Transverse colon (tissue), 4 donors: ENCODE results near the gene DIPK1A. TPM values are rescaled to one million over a fixed set of nuclear protein-coding genes. Genes with fewer than 3 reads are reported as not detected.

Experiments used
- DNase-seq: peaks from one replicate; pipeline ENCODE4 v3.0.0-alpha.2; 2019
- H3K27ac ChIP-seq, 4 donors: fragments of 200-600 bp; sonication (generic); 2 replicates each; pipeline ENCODE4 v1.5.1; 2016 to 2018; ENCODE audit warnings: inconsistent platforms in 4 of 4
- H3K27me3 ChIP-seq: fragments of 200-600 bp; sonication (generic); 2 replicates; pipeline ENCODE4 v1.5.1; 2017; ENCODE audit warnings: inconsistent platforms
- H3K36me3 ChIP-seq, 4 donors: fragments of 200-600 bp; sonication (generic); 2 replicates each; pipeline ENCODE4 v1.5.1; 2017 to 2019; ENCODE audit warnings: inconsistent platforms in 4 of 4
- H3K4me1 ChIP-seq, 4 donors: fragments of 200-600 bp; sonication (generic); 2 replicates each; pipeline ENCODE4 v1.5.1; 2017 to 2020; ENCODE audit warnings: inconsistent platforms in 4 of 4
- H3K4me3 ChIP-seq, 4 donors: fragments of 200-600 bp; sonication (generic); 1 replicate in 1 of 4; 2 replicates in 3 of 4; pipeline versions ENCODE4 v1.5.1 to v1.6.1; 2017 to 2019; ENCODE audit warnings: inconsistent platforms in 4 of 4
- H3K9me3 ChIP-seq, 2 donors: fragments of 200-600 bp; sonication (generic); 2 replicates each; pipeline ENCODE4 v1.5.1; 2017 to 2019; ENCODE audit warnings: inconsistent platforms in 2 of 2
- CTCF ChIP-seq, 5 experiments: fragments of 200-600 bp in 3 of 5; fragments of 450-650 bp in 2 of 5; sonication (generic) in 3 of 5; IDR thresholded peaks; 1 replicate in 2 of 5; 2 replicates in 3 of 5; pipeline ENCODE4 v1.5.1; 2016 to 2017; ENCODE audit warnings: antibody characterized with exemption in 5 of 5, inconsistent platforms in 3 of 5, mild to moderate bottlenecking in 2 of 5, moderate library complexity in 1 of 5
- EP300 ChIP-seq: sonication (generic); formaldehyde crosslinking; IDR thresholded peaks from one replicate; pipeline ENCODE4 v1.6.1; 2017; ENCODE audit warnings: antibody characterized with exemption, low read depth
- POLR2A ChIP-seq: fragments of 450-650 bp; IDR thresholded peaks from one replicate; pipeline ENCODE4 v1.6.1; 2016; ENCODE audit warnings: antibody characterized with exemption, mild to moderate bottlenecking, moderate library complexity
- POLR2AphosphoS5 ChIP-seq, 3 donors: sonication (generic); formaldehyde crosslinking; IDR thresholded peaks; one replicate each; pipeline ENCODE4 v1.6.1; 2016; ENCODE audit warnings: antibody characterized with exemption in 3 of 3
- WGBS, 2 donors: methylation state at CpG; one replicate each; pipeline ENCODE4 v1.1.5; 2018; ENCODE audit warnings: low coverage in 1 of 2; 5-methylcytosine and 5-hydroxymethylcytosine counted together
- in situ Hi-C, 4 donors: fragments of 200-750 bp; cut with MboI; loops; one replicate each; pipeline versions ENCODE4 v1.15.0 to v1.15.1; 2017; ENCODE audit warnings: low sequenced_read_pairs in 3 of 4, low pct_ligation_motif_present in 1 of 4, low pct_unique_long_range_greater_than_20kb in 1 of 4
- intact Hi-C: fragments of 100-400 bp; cut with DNase I; formaldehyde crosslinking; loops from one replicate; pipeline ENCODE4 v1.15.1; 2023; ENCODE audit warnings: low total_unique reads
- total RNA-seq, 4 donors: library from RNA; depleted of rRNA; stranded (reverse); fragments of >200 nt; gene quantifications; one replicate each; pipeline ENCODE4 v1.1.0, GENCODE V29; 2016

Gene DIPK1A
- total RNA-seq, 4 donors from 2014 or later: 6.0 to 17.9 (median 11.2) TPM

DNA sequence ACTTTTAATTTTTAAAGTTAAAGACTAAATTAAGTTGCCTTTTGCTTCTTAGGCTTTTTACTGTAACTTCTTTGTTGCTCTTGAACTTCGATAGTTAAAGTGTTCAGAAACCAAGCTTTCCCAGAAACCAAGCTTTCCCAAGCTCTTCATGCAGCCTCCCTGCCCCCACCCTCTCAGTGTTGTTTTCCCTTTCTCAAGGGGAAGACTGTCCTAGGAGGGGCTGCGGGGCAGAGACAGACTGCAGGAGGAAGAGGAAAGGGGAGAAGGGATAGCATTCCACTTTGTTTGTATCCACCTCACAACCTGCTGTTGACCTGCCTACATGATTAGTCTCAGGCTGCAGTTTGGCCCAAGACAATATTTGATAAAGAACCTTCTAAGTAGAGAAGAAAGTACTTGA is 39.0 kb upstream of the DIPK1A start:
- 48 to 79% methylated on average over 2 of the region's 2 CpGs for WGBS, 2 donors

DNA sequence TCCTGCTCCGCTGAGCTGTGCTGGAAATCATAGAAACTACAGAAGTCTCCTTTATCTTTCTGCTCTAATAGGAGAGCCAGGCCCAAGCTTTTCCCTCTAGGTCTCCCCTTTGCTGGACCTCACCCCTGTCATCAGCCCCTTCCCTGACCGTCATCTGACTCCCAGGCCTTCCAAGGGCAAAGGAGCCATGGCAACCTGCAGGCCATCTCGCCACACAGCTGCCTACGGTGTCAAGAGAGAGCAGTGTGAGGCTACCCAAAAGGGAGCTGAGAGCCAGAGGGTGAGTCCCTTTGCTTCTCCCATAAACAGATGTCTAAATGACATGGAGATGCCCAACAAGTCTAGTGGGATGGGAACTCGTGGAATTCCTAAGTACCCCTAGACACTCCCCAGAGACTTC is 37.6 kb upstream of the DIPK1A start:
- TF ChIP-seq POLR2AphosphoS5 (IDR thresholded peaks at IDR 0.05) (no peak), POLR2A (no peak), EP300 (no peak), CTCF (IDR thresholded peaks at IDR 0.05) (no peak)
- in situ Hi-C loops: loop anchor here in 2 of 4 donors (10.0 kb wide), 1 partner anchor 144 kb away; no protein-coding TSS in a partner anchor
- DNase-seq: no peak
- intact Hi-C loops: loop anchor here (5.0 kb wide), 1 partner anchor 132 kb away; no protein-coding TSS in a partner anchor
- Histone ChIP-seq H3K36me3 (no peaks in the 10 kb centered on the region), H3K4me1 (peaks cover 0 to 25% (median 7%) of the 10 kb centered on the region in 4 donors), H3K27me3 (no peaks in the 10 kb centered on the region), H3K27ac (no peak overlapping the region), H3K9me3 (no peaks in the 10 kb centered on the region), H3K4me3 (no peak overlapping the region)
- WGBS, 2 donors: 94 to 100% methylated on average over 1 to 5 of the region's 5 CpGs

More for the DNA sequence above, 39.0 kb upstream of the DIPK1A start:
- Histone ChIP-seq H3K27ac (no peak overlapping the region), H3K27me3 (no peaks in the 10 kb centered on the region), H3K4me3 (no peak overlapping the region), H3K4me1 (peaks cover 0 to 20% (median 7%) of the 10 kb centered on the region in 4 donors), H3K36me3 (no peaks in the 10 kb centered on the region), H3K9me3 (no peaks in the 10 kb centered on the region)
- no peak for DNase-seq
- TF ChIP-seq CTCF (IDR thresholded peaks at IDR 0.05) (no peak), EP300 (no peak), POLR2AphosphoS5 (IDR thresholded peaks at IDR 0.05) (no peak), POLR2A (no peak)
- intact Hi-C loops: no loop called here
- in situ Hi-C loops: no loop called here

DNA sequence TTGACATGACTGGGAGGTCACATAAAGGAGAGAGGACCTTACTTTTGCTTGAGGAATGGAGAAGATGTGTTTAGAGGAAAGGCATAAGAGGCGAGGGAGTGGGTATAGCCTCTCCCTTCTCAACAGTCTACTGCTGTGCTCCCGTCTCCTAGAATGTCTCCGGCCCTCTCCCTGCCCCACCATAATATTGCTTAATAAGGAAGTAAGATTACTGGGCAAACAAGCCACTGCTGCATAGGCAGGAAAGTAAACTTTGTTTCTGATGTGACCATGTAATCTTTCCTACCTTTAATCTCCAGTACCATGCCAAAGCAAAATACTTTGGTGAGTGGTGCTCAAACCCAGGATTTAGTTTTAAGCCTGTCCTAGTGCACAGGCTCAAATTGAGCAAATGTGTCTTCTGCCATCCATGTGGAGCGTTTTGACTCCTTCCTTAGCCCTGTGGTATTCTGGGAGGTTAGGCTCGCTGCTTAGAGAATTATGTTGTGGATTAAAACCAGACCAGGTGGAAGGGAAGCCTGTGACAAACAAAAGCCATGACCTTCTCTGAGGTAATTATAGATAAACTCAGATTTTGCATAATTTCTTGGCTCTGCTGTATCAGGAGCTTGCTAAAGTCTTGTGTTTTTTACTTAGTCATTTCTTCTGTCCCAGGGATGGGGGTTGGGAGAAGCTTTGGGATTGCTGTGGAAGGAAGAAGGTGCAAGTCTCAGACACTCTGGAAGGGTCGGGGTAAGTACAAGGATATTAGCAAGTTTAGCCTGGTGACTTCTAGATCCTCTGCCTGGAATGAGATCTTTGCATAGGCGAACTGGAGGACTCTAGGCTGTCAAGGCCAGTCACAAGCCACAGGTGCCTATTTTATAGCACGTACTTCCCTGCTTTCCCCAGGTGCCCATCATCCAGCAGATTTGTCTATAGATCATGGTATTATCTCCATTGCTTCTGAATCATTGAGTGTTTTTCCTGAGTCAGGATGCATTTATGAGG is 34.5 kb upstream of the DIPK1A start:
- H3K27me3 ChIP-seq: no peaks in the 10 kb centered on the region
- no peaks in the 10 kb centered on the region for H3K9me3 ChIP-seq
- in situ Hi-C loops: loop anchor here in 2 of 4 donors (10.0 kb wide), 1 partner anchor 141 kb away; no protein-coding TSS in a partner anchor
- H3K4me3 ChIP-seq: no peak overlapping the region
- H3K36me3 ChIP-seq: no peaks in the 10 kb centered on the region
- H3K27ac ChIP-seq: peak overlapping the region; percentile 47 to 79 (median 74)
- WGBS, 2 donors: 54 to 62% methylated on average over 8 of the region's 8 CpGs
- DNase-seq: peak; percentile 50
- intact Hi-C loops: loop anchor here (5.0 kb wide), 1 partner anchor 128 kb away; no protein-coding TSS in a partner anchor
- H3K4me1 ChIP-seq: peaks cover 0 to 21% (median 7%) of the 10 kb centered on the region in 4 donors
- TF ChIP-seq POLR2A (no peak), EP300 (no peak), POLR2AphosphoS5 (IDR thresholded peaks at IDR 0.05) (no peak), CTCF (IDR thresholded peaks at IDR 0.05) (no peak)

DNA sequence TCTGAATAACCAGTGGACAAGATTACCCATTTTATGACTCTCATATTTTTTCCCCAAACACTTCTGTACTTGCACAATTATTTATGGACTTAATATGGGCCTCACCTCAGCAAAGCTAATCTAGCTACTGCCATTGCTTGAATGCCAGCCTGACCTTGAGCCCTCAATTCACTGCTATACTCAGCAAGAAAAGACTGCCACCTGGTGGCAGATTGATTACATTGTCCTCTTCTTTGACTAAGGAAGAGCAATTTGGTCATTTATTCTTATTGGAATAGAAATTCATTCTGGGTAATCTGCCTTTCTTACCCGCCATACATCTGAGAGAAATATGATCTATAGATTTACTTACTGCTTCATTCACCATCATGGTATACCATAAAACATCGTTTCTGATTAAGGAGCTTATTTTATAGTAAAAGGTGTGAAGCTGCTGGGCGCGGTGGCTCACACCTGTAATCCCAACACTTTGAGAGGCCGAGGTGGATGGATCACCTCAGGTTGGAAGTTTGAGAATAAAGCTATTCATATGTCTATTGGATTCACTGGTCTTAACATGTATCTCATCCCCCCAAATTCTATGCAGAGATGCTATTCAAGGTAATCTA is 32.9 kb upstream of the DIPK1A start:
- in situ Hi-C loops: loop anchor here (5.0 to 10.0 kb wide), 2 partner anchors 137 to 139 kb away; no protein-coding TSS in a partner anchor
- no peak overlapping the region for H3K4me3 ChIP-seq
- WGBS, 2 donors: 52% methylated on average over 5 of the region's 5 CpGs; no CpG with 5 or more reads in 1 of the 2 donors
- peak; percentile 78 for DNase-seq
- H3K4me1 ChIP-seq: peaks cover 0 to 14% (median 4%) of the 10 kb centered on the region in 4 donors
- H3K27ac ChIP-seq: peak overlapping the region in 2 of 4 donors; percentile 6 to 19
- no peaks in the 10 kb centered on the region for H3K27me3 ChIP-seq
- no peaks in the 10 kb centered on the region for H3K36me3 ChIP-seq
- intact Hi-C loops: loop anchor here (5.0 kb wide), 1 partner anchor 137 kb away; no protein-coding TSS in a partner anchor
- H3K9me3 ChIP-seq: no peaks in the 10 kb centered on the region
- TF ChIP-seq POLR2A (no peak), POLR2AphosphoS5 (IDR thresholded peaks at IDR 0.05) (no peak), CTCF (IDR thresholded peaks at IDR 0.05) (peak; percentile 83 to 95 (median 84))
